Activated T-cell treated with anti-CD3 and anti-CD28 coated beads, Interleukin-2, amount 50 U/mL, for 1 hour (primary cell): Measurements from ENCODE around the gene AGTR1.
"Not testable (repeated sequence)": the region's sequence is repeated elsewhere in the genome, so short reads cannot be mapped to it uniquely, and the experiment has no call there.

Experiments used
- DNase-seq: peaks from one replicate; pipeline ENCODE4 v3.0.0-alpha.2; 2020

Gene AGTR1

DNA sequence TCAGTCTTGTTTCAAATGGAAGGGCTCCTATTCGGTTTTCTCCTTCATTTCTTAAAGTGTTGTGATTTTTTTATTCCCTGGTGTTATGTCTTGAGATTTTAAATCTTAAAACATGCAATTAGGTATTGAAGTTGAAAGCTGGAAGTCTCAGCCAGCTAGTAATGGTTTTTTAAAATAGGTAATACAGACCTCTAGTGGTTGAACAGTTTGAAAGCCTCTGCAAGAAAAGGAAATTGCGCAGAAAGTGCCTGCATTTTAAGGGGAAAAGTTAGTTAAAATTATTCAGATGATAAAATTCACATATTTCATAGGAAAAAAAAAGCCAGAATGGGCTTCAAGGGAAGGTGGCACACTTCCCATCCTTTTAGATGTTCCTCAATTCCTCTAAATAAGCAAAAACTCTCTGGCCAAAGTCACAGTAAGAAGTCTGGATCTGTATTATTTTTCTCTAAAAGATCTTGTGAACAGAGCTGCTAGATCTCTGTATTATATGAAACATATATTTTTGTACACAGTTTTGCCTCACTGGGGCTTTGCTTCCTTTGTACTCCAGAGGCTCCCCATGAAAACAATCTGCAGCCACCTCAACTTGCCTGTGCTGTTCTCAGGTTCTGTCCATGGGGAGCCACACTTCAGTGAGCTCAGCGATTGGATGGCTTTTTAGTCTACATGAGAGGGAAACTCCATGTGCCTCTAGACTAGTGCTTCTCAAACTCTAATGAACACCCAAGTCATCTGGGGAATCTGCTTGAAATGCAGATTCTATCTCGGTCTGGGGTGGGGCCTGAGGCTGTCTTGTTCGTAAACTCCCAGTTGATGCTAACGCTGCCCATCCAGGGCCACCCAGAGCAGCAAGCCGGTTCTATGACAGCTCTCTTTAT, 21.5 kb downstream of the AGTR1 start:
- DNase-seq: no peak

- DNase-seq: no peak
Measured at GRCh38 chr3:148720873-148721272, 23.2 kb downstream of the AGTR1 start.

DNA sequence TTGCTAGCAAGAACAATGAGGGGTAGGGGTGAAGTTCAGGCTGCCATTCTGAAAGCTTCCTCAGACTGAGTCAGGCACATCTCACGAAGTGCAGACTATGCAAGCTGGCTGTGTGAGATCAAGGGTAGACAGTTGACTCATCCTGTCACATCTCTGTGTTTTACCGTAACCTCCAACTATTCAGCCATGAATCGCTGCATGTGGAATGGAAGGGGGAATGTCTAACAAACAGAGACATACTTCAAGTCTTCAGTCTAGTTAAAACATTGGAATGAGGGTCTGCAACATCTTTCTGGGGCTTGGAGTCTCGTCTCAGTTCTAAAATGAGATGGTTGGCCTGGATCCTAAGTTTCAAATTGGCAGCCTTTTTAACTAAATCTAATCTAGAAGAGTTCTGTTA, 25.9 kb downstream of the AGTR1 start:
- DNase-seq: no peak

DNA sequence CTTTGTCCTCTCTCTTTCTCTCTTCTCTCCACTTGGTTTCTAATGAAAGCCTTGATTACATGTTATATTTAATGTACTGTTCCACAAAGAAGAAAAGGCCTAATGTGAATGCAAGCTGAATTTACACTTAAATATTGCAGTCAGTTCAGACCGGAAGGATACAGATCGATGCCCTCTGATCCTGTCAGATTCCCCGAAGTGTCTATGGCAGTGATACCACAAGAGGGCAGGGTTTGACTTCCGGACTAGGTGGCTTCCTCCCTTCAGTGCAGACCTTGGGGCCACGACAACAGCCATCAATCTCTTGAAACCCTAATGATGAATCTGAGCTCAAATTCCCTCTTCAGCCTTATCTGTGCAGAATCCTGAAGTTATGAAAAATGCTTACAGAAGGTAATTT, 29.5 kb downstream of the AGTR1 start:
- DNase-seq: no peak

DNA sequence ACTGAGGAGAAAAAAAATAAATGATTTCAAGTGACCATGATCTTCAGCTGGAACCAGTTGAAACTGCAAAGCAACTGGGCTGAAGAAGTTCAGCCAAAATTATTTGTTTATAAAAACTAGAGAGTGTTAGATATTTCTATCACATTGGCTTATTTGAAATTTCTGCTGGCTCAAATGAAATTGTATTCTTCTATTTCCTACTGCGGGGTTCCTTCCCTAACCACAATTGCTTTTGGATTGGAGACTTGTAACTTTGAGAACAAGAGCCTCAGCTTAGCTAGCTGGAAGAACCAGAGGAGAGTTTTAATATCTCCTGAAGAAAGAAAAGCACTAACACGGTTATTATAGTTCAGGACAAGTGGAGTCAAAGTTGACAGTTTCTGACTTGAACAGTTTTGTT, 31.1 kb downstream of the AGTR1 start:
- DNase-seq: no peak

- DNase-seq: no peak
Measured at GRCh38 chr3:148729476-148730055, 31.9 kb downstream of the AGTR1 start.

DNA sequence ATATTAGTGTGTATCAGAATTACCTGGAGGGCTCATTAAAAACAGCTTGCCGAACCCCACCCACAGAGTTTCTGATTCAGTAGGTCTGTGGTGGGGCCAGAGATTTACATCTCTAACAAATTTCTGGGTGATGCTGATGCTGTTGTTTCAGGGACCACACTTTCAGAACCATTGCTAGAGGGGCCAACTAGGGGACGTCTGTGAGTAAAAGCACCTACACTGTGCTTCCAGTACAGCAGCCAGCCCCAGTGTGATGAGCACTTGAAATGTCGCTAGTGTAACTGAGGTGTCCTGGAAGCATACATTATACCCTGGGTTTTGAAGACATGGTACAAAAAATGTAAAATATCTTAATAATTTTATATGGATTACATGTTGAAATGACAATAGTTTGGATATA, 33.0 kb downstream of the AGTR1 start:
- no peak for DNase-seq

DNA sequence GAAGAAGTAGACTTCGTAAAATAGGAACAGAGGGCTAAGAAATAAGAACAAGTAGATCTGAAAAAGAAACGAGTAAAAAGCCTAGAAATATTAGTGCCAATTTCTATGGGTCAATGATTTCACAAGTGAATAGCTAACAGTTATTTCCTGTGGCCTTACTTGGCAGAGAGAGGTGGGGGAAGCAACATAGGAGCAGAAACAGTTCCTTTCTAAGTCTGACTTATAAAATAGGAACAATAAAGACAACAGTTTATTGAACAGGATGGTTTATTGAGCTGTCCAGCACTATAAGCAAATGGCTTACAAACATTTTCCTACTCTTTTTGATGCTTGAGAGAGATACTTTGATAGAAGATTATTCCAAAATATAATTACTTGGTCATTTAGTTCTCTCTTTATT, 37.9 kb downstream of the AGTR1 start:
- no peak for DNase-seq

DNA sequence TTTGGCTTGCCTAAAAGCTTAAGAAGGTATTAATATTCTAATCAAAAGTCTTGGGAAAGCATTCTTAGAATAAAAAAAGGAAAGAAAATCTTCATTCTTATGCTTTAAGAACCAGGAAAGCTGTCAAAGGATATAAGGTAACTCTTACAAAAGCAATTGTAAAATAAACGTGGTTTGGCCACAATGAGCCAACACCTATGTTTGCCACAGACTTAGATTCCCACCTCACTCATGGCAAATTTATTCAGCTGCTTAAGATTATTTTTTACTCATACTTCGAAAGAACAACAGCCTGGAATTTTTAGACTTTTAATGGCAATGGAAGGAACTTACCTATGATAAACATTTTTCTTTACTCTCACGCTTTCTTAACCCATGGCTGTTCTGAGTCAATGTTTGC, 38.4 kb downstream of the AGTR1 start:
- no peak for DNase-seq

DNA sequence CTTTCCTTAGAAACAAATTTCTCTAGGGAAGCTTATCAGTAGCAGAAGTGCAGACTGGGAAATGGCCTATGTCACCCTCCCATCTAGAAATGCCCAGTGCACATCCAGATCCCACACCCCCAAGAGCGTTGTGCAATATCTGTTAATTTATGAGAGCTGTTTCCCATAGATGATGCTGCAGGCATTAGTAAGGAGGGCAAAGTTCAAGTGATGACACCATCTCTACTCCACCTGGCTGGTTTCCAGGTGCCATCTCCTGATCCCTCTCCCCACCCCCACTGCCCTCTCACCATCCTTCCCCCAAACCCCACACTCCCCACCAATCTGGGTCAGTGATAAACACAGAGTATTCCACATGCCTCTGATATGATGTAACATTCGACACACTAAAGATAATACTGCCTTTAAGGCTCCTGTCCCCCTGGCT, 39.4 kb downstream of the AGTR1 start:
- DNase-seq: no peak

DNA sequence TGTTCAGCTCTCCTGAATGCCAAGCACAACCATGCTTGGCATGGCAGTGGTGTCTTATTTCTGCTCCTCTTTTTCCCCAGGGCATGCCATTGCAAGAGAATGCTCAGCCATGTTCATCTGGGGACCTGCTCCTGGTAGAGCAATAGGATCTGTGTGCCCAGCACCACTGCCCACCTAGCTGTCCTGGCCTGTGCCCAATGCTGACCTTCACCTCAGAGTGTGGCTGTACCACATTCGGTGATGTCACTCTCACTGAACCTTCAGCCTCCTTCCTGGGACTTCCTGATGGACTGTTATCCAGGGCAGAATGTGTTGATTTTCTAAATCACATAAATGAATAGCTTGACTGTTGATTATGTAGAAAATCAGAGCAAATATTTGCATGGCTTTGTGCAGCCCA, 42.0 kb downstream of the AGTR1 start:
- no peak for DNase-seq

DNA sequence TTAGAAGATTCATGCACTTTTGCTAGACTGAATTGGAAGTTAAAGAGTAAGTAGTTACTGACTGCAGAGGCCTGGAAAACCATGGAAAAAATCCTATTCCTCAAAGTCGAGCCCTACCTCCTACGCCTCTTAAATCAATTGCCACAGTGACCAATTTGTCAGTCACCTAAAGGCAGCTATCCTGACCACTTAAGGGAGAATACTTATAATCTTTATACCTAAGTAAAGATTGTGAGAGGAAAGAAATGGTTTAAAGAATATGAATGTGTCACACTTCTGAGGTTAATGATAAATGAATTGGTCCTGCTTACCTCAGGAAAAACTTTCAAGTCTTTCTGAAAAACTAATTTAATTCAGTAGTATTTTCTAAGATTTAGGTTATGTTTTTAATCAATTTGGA, 42.6 kb downstream of the AGTR1 start:
- no peak for DNase-seq

GRCh38 chr3:148741219-148741618, 43.5 kb downstream of the AGTR1 start:
- DNase-seq: no peak

DNA sequence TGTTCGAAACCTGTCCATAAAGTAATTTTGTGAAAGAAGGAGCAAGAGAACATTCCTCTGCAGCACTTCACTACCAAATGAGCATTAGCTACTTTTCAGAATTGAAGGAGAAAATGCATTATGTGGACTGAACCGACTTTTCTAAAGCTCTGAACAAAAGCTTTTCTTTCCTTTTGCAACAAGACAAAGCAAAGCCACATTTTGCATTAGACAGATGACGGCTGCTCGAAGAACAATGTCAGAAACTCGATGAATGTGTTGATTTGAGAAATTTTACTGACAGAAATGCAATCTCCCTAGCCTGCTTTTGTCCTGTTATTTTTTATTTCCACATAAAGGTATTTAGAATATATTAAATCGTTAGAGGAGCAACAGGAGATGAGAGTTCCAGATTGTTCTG, 44.4 kb downstream of the AGTR1 start:
- DNase-seq: no peak

DNA sequence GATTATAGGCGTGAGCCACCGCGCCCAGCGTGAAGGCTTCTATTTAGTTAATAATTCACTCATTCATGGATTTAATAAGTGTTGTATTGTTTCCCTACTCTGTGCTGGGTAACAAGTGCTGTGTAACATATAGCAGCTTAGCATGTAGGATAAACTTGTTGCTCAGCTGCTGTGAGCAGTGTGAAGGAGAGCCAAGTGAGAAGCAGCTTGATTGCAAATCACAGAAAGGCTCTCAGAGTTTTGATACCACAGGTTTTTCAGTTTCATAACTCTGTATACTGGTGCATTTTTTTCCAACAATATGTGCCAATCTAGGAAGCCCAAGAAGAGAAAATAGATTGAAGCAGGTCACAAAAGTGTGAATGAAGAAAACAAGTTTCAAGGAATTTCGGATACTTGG, 48.4 kb downstream of the AGTR1 start:
- no peak for DNase-seq

DNA sequence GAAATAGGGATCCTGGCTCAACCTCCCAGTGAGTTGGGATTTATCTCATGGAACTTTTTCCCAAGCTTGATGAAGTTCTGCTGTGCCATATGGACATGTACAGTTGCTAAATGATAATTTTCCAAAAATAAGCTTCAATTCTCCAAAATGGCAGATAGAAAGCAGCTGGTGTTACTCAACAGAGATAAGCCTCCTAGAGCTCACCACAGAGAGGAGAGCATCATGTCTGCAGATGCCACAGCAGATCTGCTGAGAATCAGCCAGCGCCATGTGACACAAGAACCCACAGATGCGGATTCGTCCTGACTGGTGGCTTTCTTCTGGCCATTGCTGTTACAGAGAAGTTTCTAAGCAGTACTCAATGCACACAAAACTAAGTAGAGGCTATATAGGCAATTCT, 50.6 kb downstream of the AGTR1 start:
- no peak for DNase-seq

DNA sequence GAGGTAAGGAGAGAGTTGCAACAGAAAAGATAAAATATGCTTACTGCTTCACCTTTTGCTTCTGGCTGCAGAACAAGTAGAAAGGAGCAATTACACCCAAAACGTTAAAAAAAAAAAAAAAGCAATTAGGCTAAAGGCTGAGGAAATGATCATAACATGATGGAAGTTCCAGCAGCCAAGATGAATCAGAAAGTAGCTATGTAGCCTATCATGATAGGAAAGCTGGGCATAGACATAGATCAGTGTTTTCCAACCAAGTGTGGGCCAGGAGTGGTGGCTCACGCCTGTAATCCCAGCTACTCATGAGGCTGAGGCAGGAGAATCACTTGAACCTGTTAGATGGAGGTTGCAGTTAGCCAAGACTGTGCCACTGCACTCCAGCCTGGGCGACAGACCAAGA, 52.6 kb downstream of the AGTR1 start:
- no peak for DNase-seq

GRCh38 chr3:148751461-148751860, 53.8 kb downstream of the AGTR1 start:
- no peak for DNase-seq

- not testable (repeated sequence) for DNase-seq
Measured at GRCh38 chr3:148753385-148753784, 55.7 kb downstream of the AGTR1 start.

- no peak for DNase-seq
Measured at GRCh38 chr3:148755570-148755969, 57.9 kb downstream of the AGTR1 start.

DNA sequence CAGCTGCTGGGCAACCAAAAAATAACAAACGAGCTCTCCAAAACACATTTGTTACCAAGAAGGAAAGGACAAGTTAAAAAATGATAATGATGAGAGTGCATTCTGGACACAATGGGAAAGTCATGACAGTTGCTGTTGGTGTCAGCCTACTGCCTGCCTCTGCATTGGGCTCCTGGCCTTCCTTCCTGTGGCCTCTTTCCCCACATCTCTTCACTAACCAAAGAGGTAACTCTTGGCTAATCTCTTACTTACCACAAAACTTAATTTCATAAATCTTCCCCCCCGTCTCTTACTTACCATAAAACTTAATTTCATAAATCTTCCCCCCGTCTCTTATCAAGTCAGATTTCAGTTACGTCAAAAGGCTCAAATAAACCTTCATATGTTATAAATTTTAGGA, 58.6 kb downstream of the AGTR1 start:
- DNase-seq: no peak

DNA sequence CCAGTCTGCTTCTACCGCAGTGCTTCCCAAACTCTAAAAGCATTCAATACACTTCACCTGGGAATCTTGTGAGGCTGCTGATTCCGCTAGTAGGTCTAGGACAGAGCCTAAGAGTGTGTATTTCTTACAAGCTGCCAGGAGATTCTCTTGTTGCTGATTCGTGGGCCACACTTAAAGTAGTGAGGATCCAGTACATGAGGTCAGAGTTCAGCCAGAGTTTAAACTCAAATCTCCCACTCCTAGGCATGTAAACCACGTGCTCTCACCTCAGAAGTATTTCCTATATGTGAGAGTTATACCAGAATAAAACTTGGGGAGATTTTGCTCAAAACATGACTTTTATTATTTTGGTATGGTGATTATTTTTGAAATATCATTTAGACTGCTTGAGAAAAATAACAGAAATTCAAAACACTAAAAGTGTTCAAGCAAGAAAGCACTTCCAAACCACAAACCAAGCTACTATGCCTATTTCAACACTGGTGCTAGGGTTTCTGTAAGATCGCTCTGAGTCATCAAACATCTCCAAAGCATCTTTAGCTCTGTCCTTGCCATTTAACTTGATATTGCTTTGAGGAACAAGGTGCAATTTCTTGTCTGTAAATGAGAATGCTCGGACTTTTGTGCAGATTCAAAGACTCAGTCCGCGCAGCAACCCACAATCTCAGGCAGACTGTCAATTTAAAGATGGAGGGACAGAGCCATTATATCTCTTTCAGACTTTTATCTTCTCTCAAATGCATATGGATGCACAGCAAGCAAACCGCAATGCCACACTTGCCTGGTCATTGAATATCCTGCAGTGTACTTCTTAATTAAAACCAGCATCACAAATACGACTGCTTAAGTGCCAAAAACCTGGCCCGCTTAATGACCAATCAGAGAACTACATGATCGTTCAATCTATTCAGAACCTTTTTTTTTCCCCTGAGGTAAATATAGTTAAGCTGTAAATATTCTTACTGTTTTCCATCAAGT, 59.8 kb downstream of the AGTR1 start:
- DNase-seq: no peak

- no peak for DNase-seq
Measured at GRCh38 chr3:148758303-148758884, 60.7 kb downstream of the AGTR1 start.
